HG02678 (cell line): Measurements from ENCODE around the gene KCNH5.
"Not testable (repeated sequence)": the region's sequence is repeated elsewhere in the genome, so short reads cannot be mapped to it uniquely, and the experiment has no call there.

ENCODE experiments used
- ATAC-seq: cut with Tn5 transposase; IDR thresholded peaks from one replicate; pipeline ENCODE4 v1.9.1; 2021; ENCODE audit warnings: mild to moderate bottlenecking, moderate library complexity; ENCODE audit not compliant: unreplicated experiment

The KCNH5 gene

GRCh38 chr14:62759796-62760195 is 285.5 kb downstream of the KCNH5 start:
- ATAC-seq = no peak

GRCh38 chr14:62746881-62747280 is 298.4 kb downstream of the KCNH5 start:
- not testable (repeated sequence) for ATAC-seq

- no peak for ATAC-seq
Observed at GRCh38 chr14:62745496-62745895, 299.8 kb downstream of the KCNH5 start.

- no peak for ATAC-seq
Observed at GRCh38 chr14:62743560-62743959, 301.7 kb downstream of the KCNH5 start.

GRCh38 chr14:62743118-62743517 is 302.1 kb downstream of the KCNH5 start:
- ATAC-seq = no peak

- no peak for ATAC-seq
Observed at GRCh38 chr14:62739647-62740046, 305.6 kb downstream of the KCNH5 start.

GRCh38 chr14:62736048-62737043 is 308.9 kb downstream of the KCNH5 start:
- ATAC-seq = no peak

GRCh38 chr14:62734831-62735230 is 310.4 kb downstream of the KCNH5 start:
- no peak for ATAC-seq

- no peak for ATAC-seq
Observed at GRCh38 chr14:62722406-62722805, 322.9 kb downstream of the KCNH5 start.

GRCh38 chr14:62718629-62719028 is 326.6 kb downstream of the KCNH5 start:
- no peak for ATAC-seq

- ATAC-seq = no peak
Observed at GRCh38 chr14:62711351-62712023, 333.8 kb downstream of the KCNH5 start.

- no peak for ATAC-seq
Observed at GRCh38 chr14:62710811-62711210, 334.4 kb downstream of the KCNH5 start.

- ATAC-seq = no peak
Observed at GRCh38 chr14:62709773-62710172, 335.5 kb downstream of the KCNH5 start.

- ATAC-seq = no peak
Observed at GRCh38 chr14:62706217-62706616, 339.0 kb downstream of the KCNH5 start.

GRCh38 chr14:62697461-62697860 is 347.8 kb downstream of the KCNH5 start:
- ATAC-seq = no peak

GRCh38 chr14:62696929-62697328 is 348.3 kb downstream of the KCNH5 start:
- no peak for ATAC-seq

GRCh38 chr14:62696331-62696924 is 348.8 kb downstream of the KCNH5 start:
- ATAC-seq = no peak

- ATAC-seq = no peak
Observed at GRCh38 chr14:62694075-62694474, 351.2 kb downstream of the KCNH5 start.

- ATAC-seq = no peak
Observed at GRCh38 chr14:62692490-62693106, 352.7 kb downstream of the KCNH5 start.

- ATAC-seq = no peak
Observed at GRCh38 chr14:62691647-62692489, 353.4 kb downstream of the KCNH5 start.
